ENCODE results near the gene TSPOAP1. TPM values are rescaled to one million over a fixed set of nuclear protein-coding genes. Genes with fewer than 3 reads are reported as not detected.

Gene TSPOAP1
- total and polyA plus RNA-seq, 2 of the 4 experiments (the other 2 are of a cell fraction), result 0.90 to 1.6 TPM

DNA sequence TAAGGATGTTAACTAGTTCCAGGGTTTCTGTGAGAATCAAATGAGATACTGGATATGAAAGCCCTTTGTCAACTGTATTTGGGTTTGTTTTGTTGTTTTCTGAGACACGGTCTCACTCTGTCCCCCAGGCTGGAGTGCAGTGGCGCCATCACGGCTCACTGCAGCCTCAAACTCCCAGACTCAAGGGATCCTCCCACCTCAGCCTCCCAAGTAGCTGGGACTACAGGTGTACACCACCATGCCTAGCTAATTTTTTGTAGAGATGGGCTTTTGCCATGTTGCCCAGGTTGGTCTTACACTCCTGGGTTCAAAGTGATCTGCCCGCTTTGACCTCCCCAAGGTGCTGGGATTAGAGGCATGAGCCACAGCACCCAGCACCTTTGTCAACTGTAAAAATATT, 14.5 kb upstream of the TSPOAP1 start:
- ChIA-PET POLR2A (ENCODE audit: unreplicated experiment) (interaction anchor here (0.6 to 1.3 kb wide), 3 partner anchors 9 to 113 kb away, joined by 3 to 5 read pairs (median 4); partner anchors contain the start of gene SUPT4H1), CTCF (interaction anchor here (0.6 kb wide), 1 partner anchor 124 kb away, joined by 3 read pairs; no protein-coding TSS in a partner anchor)
- Histone ChIP-seq H2BK15ac (ENCODE audit: low read depth, low read length) (no peak overlapping the region), H4K8ac (ENCODE audit: low read depth in 2 of 2, low read length in 2 of 2) (no peak overlapping the region), H4K20me1 (ENCODE audit: insufficient read depth, low read length) (no peaks in the 10 kb centered on the region), H3K4ac (ENCODE audit: low read depth, low read length) (no peak overlapping the region), H2AK5ac (ENCODE audit: low read depth, low read length) (no peak overlapping the region), H2AFZ (replicated peaks; ENCODE audit: low read length, poor library complexity) (no peak overlapping the region), H3K9me3 (ENCODE audit: control insufficient read depth, insufficient read depth, low read length) (no peaks in the 10 kb centered on the region), H3K4me2 (ENCODE audit: low read depth, low read length) (no peak overlapping the region), H3K27me3 (ENCODE audit: control insufficient read depth, insufficient read depth, low read length) (no peaks in the 10 kb centered on the region), H2BK5ac (ENCODE audit: low read depth, low read length, poor library complexity, severe bottlenecking) (no peak overlapping the region), H2BK20ac (ENCODE audit: low read depth, low read length) (no peak overlapping the region), H3K23ac (ENCODE audit: low read depth, low read length) (no peak overlapping the region), H3K56ac (ENCODE audit: extremely low read depth, insufficient read depth, low read length) (no peak overlapping the region), H2AK9ac (replicated peaks; ENCODE audit: low read depth, low read length, poor library complexity) (no peak overlapping the region), H4K91ac (ENCODE audit: insufficient read depth, low read depth, low read length) (no peak overlapping the region), H2BK120ac (ENCODE audit: low read depth, low read length) (no peak overlapping the region), H3K14ac (replicated peaks; ENCODE audit: low read depth, low read length) (no peak overlapping the region), H4K5ac (ENCODE audit: low read depth, low read length) (no peak overlapping the region), H3K4me1 (ENCODE audit: control insufficient read depth, insufficient read depth, low read length) (peaks cover 18% of the 10 kb centered on the region), H3K27ac (ENCODE audit: insufficient read depth, low read length) (no peak overlapping the region), H3K4me3 (ENCODE audit: insufficient read depth, low read depth, low read length) (no peak overlapping the region), H3K9ac (ENCODE audit: low read depth, low read length) (no peak overlapping the region), H3K36me3 (ENCODE audit: control insufficient read depth, insufficient read depth, low read length) (peaks cover 36% of the 10 kb centered on the region), H3K18ac (ENCODE audit: low read depth, low read length) (no peak overlapping the region), H3K79me1 (ENCODE audit: low read depth in 1 of 2, low read length in 2 of 2) (peaks cover 15 to 21% of the 10 kb centered on the region in 2 experiments), H3K9me1 (ENCODE audit: insufficient read depth, low read length) (peaks cover 22% of the 10 kb centered on the region)
- in situ Hi-C loops (cut with MboI; ENCODE audit: low sequenced_read_pairs) (loop anchor here (25.0 kb wide), 1 partner anchor 481 kb away; the partner anchor contains the start of gene MRPS23), dilution Hi-C loops (cut with HindIII; ENCODE audit: low sequenced_read_pairs, unreplicated experiment) (no loop called here), intact Hi-C loops (cut with micrococcal nuclease) (no loop called here)
- no peak for DNase-seq
- no peak for ATAC-seq (ENCODE audit: low read depth)
- BruUV-seq (replicated peaks), result no TSS peak
- no CpG with 5 or more reads among the region's 4 CpGs for WGBS, 2 experiments (ENCODE audit: extremely low coverage in 2 of 2, insufficient read length in 1 of 2)
- TF ChIP-seq, protein P1, sequence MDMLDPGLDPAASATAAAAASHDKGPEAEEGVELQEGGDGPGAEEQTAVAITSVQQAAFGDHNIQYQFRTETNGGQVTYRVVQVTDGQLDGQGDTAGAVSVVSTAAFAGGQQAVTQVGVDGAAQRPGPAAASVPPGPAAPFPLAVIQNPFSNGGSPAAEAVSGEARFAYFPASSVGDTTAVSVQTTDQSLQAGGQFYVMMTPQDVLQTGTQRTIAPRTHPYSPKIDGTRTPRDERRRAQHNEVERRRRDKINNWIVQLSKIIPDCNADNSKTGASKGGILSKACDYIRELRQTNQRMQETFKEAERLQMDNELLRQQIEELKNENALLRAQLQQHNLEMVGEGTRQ (IDR thresholded peaks at IDR 0.05; ENCODE audit: low read depth, low read length), result no peak
- no peak for TF ChIP-seq NFE2L2 (IDR thresholded peaks at IDR 0.05; ENCODE audit: low read depth, low read length)
- no peak for TF ChIP-seq FOS (IDR thresholded peaks at IDR 0.05; ENCODE audit: low read depth, low read length)

All from IMR-90 (cell line).